HG03066 (cell line): ENCODE data around the gene BCKDHB.
"Not testable (repeated sequence)": the region's sequence is repeated elsewhere in the genome, so short reads cannot be mapped to it uniquely, and the experiment has no call there.

ENCODE experiments used
- ATAC-seq: cut with Tn5 transposase; IDR thresholded peaks from one replicate; pipeline ENCODE4 v1.9.1; 2021; ENCODE audit warnings: low read depth; ENCODE audit not compliant: unreplicated experiment

The BCKDHB gene

GRCh38 chr6:80203283-80203682 lies 96.8 kb downstream of the BCKDHB start:
- no peak for ATAC-seq

GRCh38 chr6:80205404-80205803 lies 98.9 kb downstream of the BCKDHB start:
- ATAC-seq, result no peak

GRCh38 chr6:80206758-80207157 lies 100.3 kb downstream of the BCKDHB start:
- ATAC-seq, result no peak

GRCh38 chr6:80209430-80209829 lies 103.0 kb downstream of the BCKDHB start:
- no peak for ATAC-seq

DNA sequence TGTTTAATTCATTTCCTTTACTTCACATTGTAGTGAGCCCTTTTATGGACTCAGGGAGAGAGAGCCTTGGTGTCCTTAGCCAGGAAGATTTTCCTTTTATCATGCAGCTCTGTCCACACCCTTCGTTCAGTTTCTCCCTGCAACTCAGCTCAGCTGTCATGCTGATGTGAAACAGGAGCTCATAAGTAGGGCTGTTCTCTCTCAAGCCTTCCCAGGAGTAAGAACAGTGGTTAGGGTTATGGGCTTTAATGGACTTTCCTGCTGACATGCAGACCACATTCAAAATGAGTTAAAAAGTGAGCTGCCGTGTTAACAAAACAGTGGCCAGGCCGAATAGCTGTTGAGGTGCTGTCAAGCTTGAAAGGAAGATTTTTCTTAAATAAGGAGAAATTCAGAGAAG lies 104.1 kb downstream of the BCKDHB start:
- ATAC-seq, result no peak

DNA sequence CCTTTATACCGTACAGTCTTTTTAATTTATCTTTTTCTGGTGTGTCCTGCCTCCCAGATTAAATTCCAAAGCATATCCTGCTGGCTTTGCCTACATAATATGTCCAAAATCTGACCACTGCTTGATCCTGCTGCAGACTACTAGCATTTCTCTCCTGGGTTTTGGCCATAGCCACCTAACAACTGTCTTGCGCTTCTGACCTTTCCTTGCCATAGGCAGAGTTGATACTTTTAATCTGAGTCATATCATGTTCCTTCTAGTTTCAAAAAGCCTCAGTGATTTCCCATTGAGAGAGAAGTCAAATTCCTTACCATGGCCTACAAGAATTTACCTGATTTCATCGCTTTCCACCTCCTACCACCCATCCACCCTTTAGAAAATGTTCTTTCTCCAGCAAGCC lies 104.8 kb downstream of the BCKDHB start:
- ATAC-seq, result no peak

GRCh38 chr6:80211890-80212289 lies 105.4 kb downstream of the BCKDHB start:
- ATAC-seq, result not testable (repeated sequence)

- peak; percentile 93 for ATAC-seq
These were observed 108.1 kb downstream of the BCKDHB start for GRCh38 chr6:80214436-80215022.

GRCh38 chr6:80215063-80215462 lies 108.6 kb downstream of the BCKDHB start:
- ATAC-seq, result no peak

DNA sequence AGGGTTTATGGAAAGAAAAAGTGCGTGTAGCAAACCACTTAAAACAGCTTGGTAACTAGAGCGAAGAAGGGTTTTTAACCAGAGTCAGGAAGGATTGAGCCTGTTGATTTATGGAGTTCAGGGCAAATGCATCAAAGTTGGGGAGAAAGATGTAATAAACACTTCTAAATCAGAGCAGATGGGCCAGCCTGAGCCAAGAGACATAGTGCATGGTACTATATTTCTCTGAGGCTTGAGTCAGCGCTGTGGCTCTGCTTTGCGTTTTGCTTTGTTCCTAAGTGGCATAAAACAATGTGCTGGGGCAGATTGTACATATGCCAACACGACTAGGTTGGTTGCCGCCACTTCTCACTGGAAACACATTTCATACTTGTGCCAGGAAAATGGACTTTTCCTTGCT lies 111.3 kb downstream of the BCKDHB start:
- ATAC-seq, result no peak

DNA sequence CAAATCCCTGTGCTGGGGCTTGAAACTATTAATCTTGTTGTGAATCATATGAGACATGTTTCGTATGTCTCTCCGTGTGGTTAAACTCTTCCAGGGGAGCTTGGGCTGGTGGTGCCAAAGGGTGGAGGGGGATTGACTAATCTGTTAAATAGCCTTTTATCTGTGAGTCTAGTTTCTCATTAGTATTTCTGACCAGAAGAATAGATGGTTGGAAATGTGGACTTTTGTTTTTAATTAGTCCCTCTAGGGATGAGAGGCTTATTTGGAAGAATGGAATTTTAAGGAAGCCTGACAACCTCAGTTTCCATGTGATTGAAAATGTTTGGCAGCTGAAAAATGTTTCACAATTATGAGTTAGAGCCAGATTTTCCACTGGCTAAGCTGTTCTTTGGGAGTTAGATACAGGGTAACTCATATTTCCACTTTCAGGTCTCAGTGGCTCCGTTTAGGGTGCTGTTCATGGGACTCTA lies 117.3 kb downstream of the BCKDHB start:
- ATAC-seq, result no peak

DNA sequence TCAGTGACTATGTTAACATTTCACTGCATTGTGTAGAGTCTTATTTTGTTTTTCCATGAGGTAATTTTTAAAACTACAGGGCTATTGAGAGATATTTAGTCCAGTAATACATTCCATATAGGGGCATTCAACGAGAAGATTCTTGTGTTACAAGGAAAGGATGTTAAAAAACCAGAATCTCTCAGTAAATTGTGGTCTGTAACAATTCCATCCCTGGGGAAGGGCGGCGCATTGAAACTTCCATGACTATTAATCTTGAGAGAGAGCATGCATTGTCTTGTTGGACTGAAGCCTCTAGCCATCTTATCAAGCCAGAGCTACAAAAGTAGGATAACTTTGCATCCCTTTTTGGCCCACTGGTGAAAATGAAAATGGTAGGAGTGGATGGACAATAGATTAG lies 119.7 kb downstream of the BCKDHB start:
- ATAC-seq, result no peak

DNA sequence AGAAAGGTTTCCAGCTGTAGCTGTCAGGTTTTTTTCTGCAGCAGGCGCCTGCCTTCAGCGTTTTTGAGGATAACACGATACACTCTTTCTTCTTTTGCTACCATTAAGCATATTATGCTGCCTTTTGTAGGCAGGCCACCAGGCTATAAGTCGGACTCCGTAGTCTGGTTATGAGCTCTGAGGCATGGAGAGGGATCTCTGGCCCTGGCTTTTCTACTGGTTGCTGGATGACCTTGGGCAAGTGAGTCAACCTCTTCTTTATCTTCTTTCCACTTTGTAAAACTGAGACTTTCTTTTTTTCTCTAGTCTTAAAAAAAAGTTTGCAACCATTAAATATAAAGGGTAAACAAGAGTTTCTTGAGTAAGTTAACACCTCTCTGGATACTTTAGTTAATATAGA lies 120.2 kb downstream of the BCKDHB start:
- ATAC-seq, result no peak

DNA sequence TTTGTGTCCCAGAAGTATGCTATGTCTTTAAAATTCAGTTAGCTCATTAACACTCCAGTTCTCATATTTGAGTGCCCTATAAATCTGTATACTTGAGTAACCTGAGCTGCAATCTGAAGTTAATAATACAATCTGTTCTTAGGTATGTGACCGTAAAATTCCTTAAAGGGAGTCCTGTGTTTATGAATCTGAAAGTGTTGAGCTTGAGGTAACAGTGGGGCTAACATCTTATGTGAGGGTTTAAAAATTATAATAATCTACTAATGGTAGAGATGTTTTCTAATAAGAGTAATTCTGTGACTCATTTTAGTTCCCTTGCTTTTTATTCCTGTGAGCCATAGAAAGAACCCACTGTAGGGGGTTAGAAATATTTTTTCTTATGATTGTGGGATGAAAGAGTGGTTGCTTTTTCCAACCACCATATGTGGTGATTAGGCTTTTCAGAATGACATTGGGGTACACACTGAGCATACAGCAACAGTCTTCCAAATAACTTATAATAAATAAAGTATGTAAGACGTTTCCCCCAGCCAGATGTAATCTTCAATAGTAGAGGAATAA lies 121.2 kb downstream of the BCKDHB start:
- ATAC-seq, result no peak

DNA sequence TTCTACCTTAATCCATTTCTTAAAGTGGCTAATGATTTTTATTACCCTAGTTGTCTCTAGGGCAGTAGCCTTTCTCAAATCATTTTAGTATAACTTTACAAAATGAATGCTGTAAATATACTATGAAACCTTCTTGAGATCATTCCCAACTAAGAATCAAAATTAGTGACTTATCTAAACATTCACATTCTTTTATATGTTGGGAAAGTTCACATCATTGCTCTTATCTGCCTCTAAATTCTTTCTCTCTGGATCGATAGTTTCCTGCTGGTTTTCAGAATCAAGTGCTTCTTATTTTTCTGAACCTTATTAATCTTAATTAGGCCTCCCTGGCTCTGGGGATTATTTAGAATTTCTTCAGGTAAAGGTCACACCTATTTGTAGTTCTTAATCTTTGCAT lies 126.8 kb downstream of the BCKDHB start:
- ATAC-seq, result no peak

- ATAC-seq, result no peak
These were observed 127.5 kb downstream of the BCKDHB start for GRCh38 chr6:80233958-80234357.

DNA sequence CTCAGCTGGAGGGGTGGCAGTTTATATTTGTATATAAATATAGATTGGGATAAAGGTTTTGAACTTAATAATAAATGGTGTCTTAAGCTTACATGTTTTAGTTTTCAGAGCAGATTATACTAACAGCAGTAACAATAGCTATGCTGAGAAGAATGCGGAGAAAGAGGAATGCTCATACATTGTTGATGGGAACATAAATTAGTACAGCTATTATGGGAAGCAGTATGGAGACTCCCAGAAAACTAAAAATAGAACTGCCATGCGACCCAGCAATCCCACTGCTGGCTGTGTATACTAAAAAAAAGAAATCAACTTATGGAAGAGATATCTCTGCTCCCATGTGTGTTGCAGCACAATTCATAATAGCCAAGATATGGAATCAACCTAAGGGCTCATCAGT lies 127.9 kb downstream of the BCKDHB start:
- no peak for ATAC-seq

DNA sequence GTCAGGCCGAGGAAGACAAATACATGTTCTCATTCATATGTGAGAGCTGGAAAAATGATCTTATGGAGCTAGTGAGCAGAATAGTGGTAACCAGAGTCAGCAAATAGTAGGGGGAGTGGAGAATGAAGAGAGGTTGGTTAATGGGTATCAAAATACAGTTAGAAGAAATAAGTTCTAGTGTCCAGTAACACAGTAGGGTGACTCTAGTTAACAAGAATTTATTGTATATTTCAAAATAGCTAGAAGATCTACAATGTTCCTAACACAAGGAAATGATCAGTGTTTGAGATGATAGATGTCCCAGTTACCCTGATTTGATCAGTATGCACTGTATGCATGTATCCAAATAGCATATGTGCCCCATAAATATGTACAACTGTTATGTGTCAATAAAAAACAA lies 128.4 kb downstream of the BCKDHB start:
- no peak for ATAC-seq

DNA sequence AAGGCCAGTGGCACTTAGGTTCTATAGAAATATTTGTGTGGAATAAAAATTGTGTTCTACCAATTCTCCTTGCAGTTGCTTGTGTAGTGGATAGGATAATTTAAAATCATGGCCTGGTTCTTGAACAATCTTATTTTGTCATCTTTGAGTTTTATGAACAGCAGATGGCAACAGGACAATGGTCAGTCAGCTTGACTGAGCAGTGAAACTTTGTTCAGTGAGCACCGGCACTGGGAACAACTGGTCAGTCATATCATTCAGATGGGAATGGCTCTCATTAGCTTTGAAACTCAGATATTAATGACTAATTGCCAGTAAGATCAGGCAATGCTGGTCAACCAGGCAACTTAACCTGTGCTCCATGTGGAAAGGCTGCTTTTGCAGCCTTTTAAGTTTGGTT lies 129.2 kb downstream of the BCKDHB start:
- ATAC-seq, result no peak

GRCh38 chr6:80238754-80239153 lies 132.3 kb downstream of the BCKDHB start:
- not testable (repeated sequence) for ATAC-seq

- no peak for ATAC-seq
These were observed 138.6 kb downstream of the BCKDHB start for GRCh38 chr6:80245043-80245442.

- ATAC-seq, result no peak
These were observed 143.4 kb downstream of the BCKDHB start for GRCh38 chr6:80249897-80250296.
